Upper lobe of right lung (tissue), 1 donor: ENCODE measurements around the gene PLB1. TPM values are rescaled to one million over a fixed set of nuclear protein-coding genes. Genes with fewer than 3 reads are reported as not detected.

Experiments
- ATAC-seq: fragments of 200-7000 bp; cut with Tn5 transposase; one replicate; pipeline ENCODE4 v1.9.1; 2020; ENCODE audit warnings: mild to moderate bottlenecking, moderate library complexity
- DNase-seq: peaks from one replicate; pipeline ENCODE4 v3.0.0-alpha.2; 2020
- H3K27ac ChIP-seq: fragments of 200-600 bp; one replicate; pipeline ENCODE4 v1.8.0; 2022
- H3K27me3 ChIP-seq: fragments of 200-600 bp; one replicate; pipeline ENCODE4 v1.8.0; 2022; ENCODE audit warnings: mild to moderate bottlenecking
- H3K36me3 ChIP-seq: fragments of 200-600 bp; one replicate; pipeline ENCODE4 v1.8.0; 2022
- H3K4me1 ChIP-seq: fragments of 200-600 bp; one replicate; pipeline ENCODE4 v1.8.0; 2022
- H3K4me3 ChIP-seq: fragments of 200-600 bp; one replicate; pipeline ENCODE4 v1.8.0; 2022; ENCODE audit warnings: mild to moderate bottlenecking
- H3K9me3 ChIP-seq: fragments of 200-600 bp; one replicate; pipeline ENCODE4 v1.8.0; 2022
- intact Hi-C: fragments of 100-400 bp; cut with DNase I; formaldehyde crosslinking; loops from one replicate; pipeline ENCODE4 v1.11.0; 2022
- total RNA-seq: library from RNA; stranded (reverse); fragmentation: NEBNext Ultra II Directional; extraction: Animal tissue kit (Norgen Biotek cat#: 25700); gene quantifications from one replicate; pipeline ENCODE4 v1.2.1, GENCODE V29; 2021
- TF ChIP-seq, protein P1 (sequence below): fragments of 200-600 bp; IDR thresholded peaks from one replicate; pipeline ENCODE4 v1.8.0; 2022; ENCODE audit warnings: antibody characterized with exemption
- donor health status: DM: no; HTN: yes; CAD: no; lungs with severe emphysema.

Gene PLB1
- total RNA-seq, 1 donor from 2014 or later, result 4.2 TPM

- no peak for ATAC-seq
- no peak overlapping the region for H3K27ac ChIP-seq
- H3K4me3 ChIP-seq, result no peak overlapping the region
- no peaks in the 10 kb centered on the region for H3K27me3 ChIP-seq
- H3K4me1 ChIP-seq, result no peaks in the 10 kb centered on the region
- no peaks in the 10 kb centered on the region for H3K36me3 ChIP-seq
- TF ChIP-seq, protein P1, sequence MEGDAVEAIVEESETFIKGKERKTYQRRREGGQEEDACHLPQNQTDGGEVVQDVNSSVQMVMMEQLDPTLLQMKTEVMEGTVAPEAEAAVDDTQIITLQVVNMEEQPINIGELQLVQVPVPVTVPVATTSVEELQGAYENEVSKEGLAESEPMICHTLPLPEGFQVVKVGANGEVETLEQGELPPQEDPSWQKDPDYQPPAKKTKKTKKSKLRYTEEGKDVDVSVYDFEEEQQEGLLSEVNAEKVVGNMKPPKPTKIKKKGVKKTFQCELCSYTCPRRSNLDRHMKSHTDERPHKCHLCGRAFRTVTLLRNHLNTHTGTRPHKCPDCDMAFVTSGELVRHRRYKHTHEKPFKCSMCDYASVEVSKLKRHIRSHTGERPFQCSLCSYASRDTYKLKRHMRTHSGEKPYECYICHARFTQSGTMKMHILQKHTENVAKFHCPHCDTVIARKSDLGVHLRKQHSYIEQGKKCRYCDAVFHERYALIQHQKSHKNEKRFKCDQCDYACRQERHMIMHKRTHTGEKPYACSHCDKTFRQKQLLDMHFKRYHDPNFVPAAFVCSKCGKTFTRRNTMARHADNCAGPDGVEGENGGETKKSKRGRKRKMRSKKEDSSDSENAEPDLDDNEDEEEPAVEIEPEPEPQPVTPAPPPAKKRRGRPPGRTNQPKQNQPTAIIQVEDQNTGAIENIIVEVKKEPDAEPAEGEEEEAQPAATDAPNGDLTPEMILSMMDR, result no peak
- no peaks in the 10 kb centered on the region for H3K9me3 ChIP-seq
- no peak for DNase-seq
- intact Hi-C loops, result no loop called here
These were observed 17.2 kb downstream of the PLB1 start for GRCh38 chr2:28513097-28513496.

- intact Hi-C loops, result no loop called here
- Histone ChIP-seq H3K36me3 (no peaks in the 10 kb centered on the region), H3K27me3 (peaks cover 10% of the 10 kb centered on the region), H3K4me3 (no peak overlapping the region), H3K9me3 (no peaks in the 10 kb centered on the region), H3K4me1 (no peaks in the 10 kb centered on the region), H3K27ac (no peak overlapping the region)
- DNase-seq (no peak), ATAC-seq (no peak)
- TF ChIP-seq, protein P1, result no peak
These were observed 19.4 kb downstream of the PLB1 start for GRCh38 chr2:28515176-28515751.

DNA sequence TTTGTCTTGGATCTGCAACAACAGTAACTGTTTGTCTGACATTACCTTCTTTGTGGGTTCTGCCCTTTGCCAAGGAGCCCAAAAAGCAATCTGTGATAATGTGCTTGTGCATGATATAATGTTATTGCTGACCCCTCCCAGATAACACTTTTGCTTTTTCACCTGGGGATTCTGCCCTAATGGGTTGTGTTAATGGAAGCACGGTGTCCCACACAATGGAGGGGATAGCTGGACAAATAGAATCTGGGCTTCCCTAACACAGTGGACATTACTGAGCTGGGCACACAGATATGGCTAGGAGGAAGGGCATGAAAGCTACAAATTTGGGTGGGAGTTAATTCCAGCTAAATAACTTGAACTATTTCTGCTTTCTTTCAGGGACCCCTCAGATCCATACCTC lies 20.6 kb downstream of the PLB1 start:
- H3K4me1 ChIP-seq, result no peaks in the 10 kb centered on the region
- intact Hi-C loops, result no loop called here
- DNase-seq, result no peak
- H3K9me3 ChIP-seq, result no peaks in the 10 kb centered on the region
- TF ChIP-seq, protein P1, result no peak
- H3K36me3 ChIP-seq, result no peaks in the 10 kb centered on the region
- ATAC-seq, result no peak
- H3K27me3 ChIP-seq, result peaks cover 10% of the 10 kb centered on the region
- no peak overlapping the region for H3K27ac ChIP-seq
- no peak overlapping the region for H3K4me3 ChIP-seq

GRCh38 chr2:28516950-28517349 lies 21.1 kb downstream of the PLB1 start:
- H3K36me3 ChIP-seq, result no peaks in the 10 kb centered on the region
- ATAC-seq, result no peak
- intact Hi-C loops, result no loop called here
- no peaks in the 10 kb centered on the region for H3K4me1 ChIP-seq
- no peaks in the 10 kb centered on the region for H3K9me3 ChIP-seq
- H3K27ac ChIP-seq, result no peak overlapping the region
- H3K4me3 ChIP-seq, result no peak overlapping the region
- DNase-seq, result no peak
- H3K27me3 ChIP-seq, result peaks cover 10% of the 10 kb centered on the region
- TF ChIP-seq, protein P1, result no peak

- H3K4me3 ChIP-seq, result no peak overlapping the region
- H3K27me3 ChIP-seq, result peaks cover 18% of the 10 kb centered on the region
- TF ChIP-seq, protein P1, result no peak
- intact Hi-C loops, result no loop called here
- ATAC-seq (no peak), DNase-seq (no peak)
- H3K4me1 ChIP-seq, result no peaks in the 10 kb centered on the region
- H3K27ac ChIP-seq, result no peak overlapping the region
- H3K9me3 ChIP-seq, result no peaks in the 10 kb centered on the region
- no peaks in the 10 kb centered on the region for H3K36me3 ChIP-seq
These were observed 25.8 kb downstream of the PLB1 start for GRCh38 chr2:28521663-28522062.

GRCh38 chr2:28522481-28522880 lies 26.6 kb downstream of the PLB1 start:
- Histone ChIP-seq H3K27me3 (peaks cover 18% of the 10 kb centered on the region), H3K9me3 (no peaks in the 10 kb centered on the region), H3K4me3 (no peak overlapping the region), H3K27ac (no peak overlapping the region), H3K36me3 (no peaks in the 10 kb centered on the region), H3K4me1 (no peaks in the 10 kb centered on the region)
- no peak for ATAC-seq
- TF ChIP-seq, protein P1, result no peak
- intact Hi-C loops, result no loop called here
- no peak for DNase-seq
